HEK293 (cell line): ENCODE measurements around the gene ACSL5.

Experiments used
- CTCF ChIP-seq: fragments of 450-650 bp; formaldehyde crosslinking; IDR thresholded peaks from 2 replicates; pipeline ENCODE4 v1.5.1; 2016; ENCODE audit warnings: missing biosample characterization, missing genetic modification characterization
- HOXA7 ChIP-seq: sonication (generic); formaldehyde crosslinking; IDR thresholded peaks from 2 replicates; pipeline ENCODE4 v1.8.1; 2022; ENCODE audit warnings: missing genetic modification reagents, borderline replicate concordance
- MYNN ChIP-seq: fragments of 450-650 bp; formaldehyde crosslinking; IDR thresholded peaks from 2 replicates; pipeline ENCODE4 v1.5.1; 2016; ENCODE audit warnings: missing biosample characterization, missing genetic modification characterization, borderline replicate concordance
- YY1 ChIP-seq: fragments of 450-650 bp; formaldehyde crosslinking; IDR thresholded peaks from 2 replicates; pipeline ENCODE4 v1.5.1; 2018; ENCODE audit warnings: missing biosample characterization, missing genetic modification characterization
- ZBTB11 ChIP-seq: fragments of 450-650 bp; formaldehyde crosslinking; conservative IDR thresholded peaks from 2 replicates; pipeline ENCODE4 v1.5.1; 2016; ENCODE audit warnings: low read depth, missing biosample characterization, missing genetic modification characterization
- ZIC2 ChIP-seq: fragments of 450-650 bp; formaldehyde crosslinking; IDR thresholded peaks from 2 replicates; pipeline ENCODE4 v1.5.1; 2016; ENCODE audit warnings: missing biosample characterization, missing genetic modification characterization
- ZNF350 ChIP-seq: fragments of 450-650 bp; formaldehyde crosslinking; IDR thresholded peaks from 2 replicates; pipeline ENCODE4 v1.5.0; 2017; ENCODE audit warnings: missing biosample characterization, mild to moderate bottlenecking, missing genetic modification characterization
- ZNF362 ChIP-seq: fragments of 450-650 bp; formaldehyde crosslinking; IDR thresholded peaks from 2 replicates; pipeline ENCODE4 v1.5.1; 2016; ENCODE audit warnings: missing biosample characterization, missing genetic modification characterization
- ZNF37A ChIP-seq: fragments of 450-650 bp; IDR thresholded peaks from 2 replicates; pipeline ENCODE4 v1.5.1; 2018; ENCODE audit warnings: missing biosample characterization, missing genetic modification characterization
- ZNF510 ChIP-seq: fragments of 450-650 bp; formaldehyde crosslinking; IDR thresholded peaks from 2 replicates; pipeline ENCODE4 v1.5.1; 2018; ENCODE audit warnings: mild to moderate bottlenecking, missing genetic modification characterization, missing biosample characterization; ENCODE audit not compliant: insufficient replicate concordance
- ZNF701 ChIP-seq: fragments of 450-650 bp; formaldehyde crosslinking; IDR thresholded peaks from 2 replicates; pipeline ENCODE4 v1.5.1; 2016; ENCODE audit warnings: missing biosample characterization, missing genetic modification characterization
- ZNF777 ChIP-seq: fragments of 450-650 bp; formaldehyde crosslinking; IDR thresholded peaks from 2 replicates; pipeline ENCODE4 v1.5.1; 2017; ENCODE audit warnings: missing biosample characterization, missing genetic modification characterization, borderline replicate concordance

GRCh38 chr10:112365451-112365850, 8.5 kb upstream of the ACSL5 start:
- TF ChIP-seq ZNF350, result no peak
- TF ChIP-seq CTCF (tag by site-specific recombination), result no peak
- no peak for TF ChIP-seq MYNN (tag by site-specific recombination)
- no peak for TF ChIP-seq ZBTB11 (tag by site-specific recombination)
- no peak for TF ChIP-seq ZNF510 (tag by site-specific recombination)
- no peak for TF ChIP-seq HOXA7 (CRISPR knock-in tag)
- TF ChIP-seq ZNF362 (tag by site-specific recombination), result no peak
- TF ChIP-seq ZNF777 (tag by site-specific recombination), result no peak
- no peak for TF ChIP-seq ZNF701 (tag by site-specific recombination)
- TF ChIP-seq ZIC2 (tag by site-specific recombination), result no peak
- TF ChIP-seq ZNF37A (tag by site-specific recombination), result no peak
- no peak for TF ChIP-seq YY1 (tag by site-specific recombination)
